SK-N-SH treated with all-trans-retinoic acid at 6 μM for 48 hours (cell line): Measurements from ENCODE around the gene LILRA6.

ENCODE experiments used
- ARNTL ChIP-seq: fragments of 450-650 bp; formaldehyde crosslinking; IDR thresholded peaks from 2 replicates; pipeline ENCODE4 v1.5.0; 2020; ENCODE audit warnings: low read depth, mild to moderate bottlenecking, moderate library complexity, borderline replicate concordance
- BACH2 ChIP-seq: fragments of 250-450 bp; sonication (Bioruptor Pico); IDR thresholded peaks from 2 replicates; pipeline ENCODE4 v1.9.0; 2021; ENCODE audit warnings: mild to moderate bottlenecking, borderline replicate concordance
- CREB5 ChIP-seq: fragments of 250-450 bp; sonication (Bioruptor Pico); IDR thresholded peaks from 2 replicates; pipeline ENCODE4 v1.5.1; 2020; ENCODE audit warnings: low read depth, mild to moderate bottlenecking, moderate library complexity
- CSDC2 ChIP-seq: fragments of 250-450 bp; sonication (Bioruptor Pico); IDR thresholded peaks from 2 replicates; pipeline ENCODE4 v1.5.0; 2020; ENCODE audit warnings: mild to moderate bottlenecking, moderate library complexity
- ISL1 ChIP-seq: fragments of 250-450 bp; sonication (Bioruptor Pico); IDR thresholded peaks from 2 replicates; pipeline ENCODE4 v2.1.2; 2022; ENCODE audit warnings: mild to moderate bottlenecking, moderate library complexity
- OSR1 ChIP-seq: fragments of 250-450 bp; sonication (Bioruptor Pico); IDR thresholded peaks from 2 replicates; pipeline ENCODE4 v1.8.0; 2022; ENCODE audit warnings: moderate library complexity, mild to moderate bottlenecking, inconsistent platforms
- RARB ChIP-seq: fragments of 250-450 bp; sonication (Bioruptor Pico); IDR thresholded peaks from 2 replicates; pipeline ENCODE4 v1.8.0; 2021; ENCODE audit warnings: mild to moderate bottlenecking, moderate library complexity
- TOX ChIP-seq: fragments of 250-450 bp; sonication (Bioruptor Pico); IDR thresholded peaks from 2 replicates; pipeline ENCODE4 v1.8.0; 2021; ENCODE audit warnings: mild to moderate bottlenecking, moderate library complexity, borderline replicate concordance
- ZFP3 ChIP-seq: fragments of 250-450 bp; sonication (Bioruptor Pico); IDR thresholded peaks from 2 replicates; pipeline ENCODE4 v1.5.0; 2020; ENCODE audit warnings: mild to moderate bottlenecking, moderate library complexity
- ZFP30 ChIP-seq: fragments of 450-650 bp; formaldehyde crosslinking; IDR thresholded peaks from 2 replicates; pipeline ENCODE4 v1.5.0; 2022; ENCODE audit warnings: mild to moderate bottlenecking, moderate library complexity
- ZNF70 ChIP-seq: fragments of 450-650 bp; formaldehyde crosslinking; IDR thresholded peaks from 2 replicates; pipeline ENCODE4 v1.5.0; 2020; ENCODE audit warnings: mild to moderate bottlenecking, moderate library complexity
- TF ChIP-seq, protein P1 (sequence below): fragments of 250-450 bp; sonication (Bioruptor Pico); IDR thresholded peaks from 2 replicates; pipeline ENCODE4 v1.5.0; 2020; ENCODE audit warnings: mild to moderate bottlenecking, moderate library complexity

- no peak for TF ChIP-seq ZNF70 (CRISPR knock-in tag)
- no peak for TF ChIP-seq ISL1 (CRISPR knock-in tag)
- no peak for TF ChIP-seq ARNTL (CRISPR knock-in tag)
- no peak for TF ChIP-seq BACH2 (CRISPR knock-in tag)
- TF ChIP-seq CSDC2 (CRISPR knock-in tag) = no peak
- TF ChIP-seq RARB (CRISPR knock-in tag) = no peak
- no peak for TF ChIP-seq ZFP3 (CRISPR knock-in tag)
- TF ChIP-seq OSR1 (CRISPR knock-in tag) = no peak
- TF ChIP-seq CREB5 (CRISPR knock-in tag) = no peak
- TF ChIP-seq, protein P1, sequence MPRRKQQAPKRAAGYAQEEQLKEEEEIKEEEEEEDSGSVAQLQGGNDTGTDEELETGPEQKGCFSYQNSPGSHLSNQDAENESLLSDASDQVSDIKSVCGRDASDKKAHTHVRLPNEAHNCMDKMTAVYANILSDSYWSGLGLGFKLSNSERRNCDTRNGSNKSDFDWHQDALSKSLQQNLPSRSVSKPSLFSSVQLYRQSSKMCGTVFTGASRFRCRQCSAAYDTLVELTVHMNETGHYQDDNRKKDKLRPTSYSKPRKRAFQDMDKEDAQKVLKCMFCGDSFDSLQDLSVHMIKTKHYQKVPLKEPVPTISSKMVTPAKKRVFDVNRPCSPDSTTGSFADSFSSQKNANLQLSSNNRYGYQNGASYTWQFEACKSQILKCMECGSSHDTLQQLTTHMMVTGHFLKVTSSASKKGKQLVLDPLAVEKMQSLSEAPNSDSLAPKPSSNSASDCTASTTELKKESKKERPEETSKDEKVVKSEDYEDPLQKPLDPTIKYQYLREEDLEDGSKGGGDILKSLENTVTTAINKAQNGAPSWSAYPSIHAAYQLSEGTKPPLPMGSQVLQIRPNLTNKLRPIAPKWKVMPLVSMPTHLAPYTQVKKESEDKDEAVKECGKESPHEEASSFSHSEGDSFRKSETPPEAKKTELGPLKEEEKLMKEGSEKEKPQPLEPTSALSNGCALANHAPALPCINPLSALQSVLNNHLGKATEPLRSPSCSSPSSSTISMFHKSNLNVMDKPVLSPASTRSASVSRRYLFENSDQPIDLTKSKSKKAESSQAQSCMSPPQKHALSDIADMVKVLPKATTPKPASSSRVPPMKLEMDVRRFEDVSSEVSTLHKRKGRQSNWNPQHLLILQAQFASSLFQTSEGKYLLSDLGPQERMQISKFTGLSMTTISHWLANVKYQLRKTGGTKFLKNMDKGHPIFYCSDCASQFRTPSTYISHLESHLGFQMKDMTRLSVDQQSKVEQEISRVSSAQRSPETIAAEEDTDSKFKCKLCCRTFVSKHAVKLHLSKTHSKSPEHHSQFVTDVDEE (CRISPR knock-in tag) = no peak
- TF ChIP-seq ZFP30 (CRISPR knock-in tag) = no peak
- no peak for TF ChIP-seq TOX (CRISPR knock-in tag)
Observed at GRCh38 chr19:54262470-54262869, 19.9 kb upstream of the LILRA6 start.
